HepG2 (cell line): ENCODE data around the gene PFN1.

Experiments used
- CTCF ChIP-seq: sonication (generic); formaldehyde crosslinking; IDR thresholded peaks from 2 replicates; pipeline ENCODE4 v1.5.0; 2020; ENCODE audit warnings: mild to moderate bottlenecking, missing genetic modification reagents, moderate library complexity
- GMEB1 ChIP-seq: sonication (generic); formaldehyde crosslinking; IDR thresholded peaks from 2 replicates; pipeline ENCODE4 v1.5.1; 2020; ENCODE audit warnings: missing genetic modification reagents, mild to moderate bottlenecking, borderline replicate concordance
- HBP1 ChIP-seq: IDR thresholded peaks from 2 replicates; pipeline ENCODE4 v1.6.1; 2016; ENCODE audit warnings: low read depth, control low read depth
- PBX2 ChIP-seq: IDR thresholded peaks from 2 replicates; pipeline ENCODE4 v1.6.1; 2016; ENCODE audit warnings: control low read depth
- PBX3 ChIP-seq: sonication (generic); formaldehyde crosslinking; IDR thresholded peaks from 2 replicates; pipeline ENCODE4 v1.8.1; 2023; ENCODE audit warnings: missing genetic modification reagents, inconsistent platforms, borderline replicate concordance
- POLR2A ChIP-seq, 2 experiments: IDR thresholded peaks; 2 replicates each; pipeline ENCODE4 v1.6.1; 2011; ENCODE audit warnings: low read depth in 2 of 2, low read length in 2 of 2, mild to moderate bottlenecking in 1 of 2, moderate library complexity in 1 of 2; ENCODE audit not compliant: insufficient read depth in 1 of 2
- ZNF670 ChIP-seq: sonication (generic); formaldehyde crosslinking; IDR thresholded peaks from 2 replicates; pipeline ENCODE4 v1.8.0; 2022; ENCODE audit warnings: mild to moderate bottlenecking, missing genetic modification reagents, borderline replicate concordance

- no peak for TF ChIP-seq CTCF (CRISPR knock-in tag)
- no peak for TF ChIP-seq GMEB1 (CRISPR knock-in tag)
- TF ChIP-seq HBP1, result no peak
- no peak for TF ChIP-seq PBX3
- no peak for TF ChIP-seq PBX2 (CRISPR knock-in tag)
- TF ChIP-seq POLR2A (IDR thresholded peaks at IDR 0.05; ENCODE audit: insufficient read depth in 1 of 2, low read depth in 2 of 2, low read length in 2 of 2), result no peak
- TF ChIP-seq ZNF670 (CRISPR knock-in tag), result no peak
Observed at GRCh38 chr17:4900231-4901107, 47.9 kb downstream of the PFN1 start.
